Measurements from ENCODE around the gene ITGA1. TPM values are rescaled to one million over a fixed set of nuclear protein-coding genes. Genes with fewer than 3 reads are reported as not detected.

The ITGA1 gene
- total and polyA plus RNA-seq, 2 donors from 2014 or later: 13.3 to 65.6 TPM

GRCh38 chr5:52760695-52761366, 26.9 kb upstream of the ITGA1 start:
- no peak overlapping the region for H3K27ac ChIP-seq (ENCODE audit: low read depth in 2 of 2, low read length in 2 of 2)
- H3K27me3 ChIP-seq (ENCODE audit: control insufficient read depth, insufficient read depth, low read length): no peaks in the 10 kb centered on the region
- no peak overlapping the region for H3K4me3 ChIP-seq (ENCODE audit: low read length in 3 of 3)
- intact Hi-C loops (cut with DNase I): no loop called here
- no peak for DNase-seq
- no peak overlapping the region for H3K9ac ChIP-seq (ENCODE audit: low read length in 3 of 3)
- H3K36me3 ChIP-seq (ENCODE audit: control insufficient read depth in 2 of 3, insufficient read depth in 3 of 3, low read length in 3 of 3): no peaks in the 10 kb centered on the region
- TF ChIP-seq, protein P1, sequence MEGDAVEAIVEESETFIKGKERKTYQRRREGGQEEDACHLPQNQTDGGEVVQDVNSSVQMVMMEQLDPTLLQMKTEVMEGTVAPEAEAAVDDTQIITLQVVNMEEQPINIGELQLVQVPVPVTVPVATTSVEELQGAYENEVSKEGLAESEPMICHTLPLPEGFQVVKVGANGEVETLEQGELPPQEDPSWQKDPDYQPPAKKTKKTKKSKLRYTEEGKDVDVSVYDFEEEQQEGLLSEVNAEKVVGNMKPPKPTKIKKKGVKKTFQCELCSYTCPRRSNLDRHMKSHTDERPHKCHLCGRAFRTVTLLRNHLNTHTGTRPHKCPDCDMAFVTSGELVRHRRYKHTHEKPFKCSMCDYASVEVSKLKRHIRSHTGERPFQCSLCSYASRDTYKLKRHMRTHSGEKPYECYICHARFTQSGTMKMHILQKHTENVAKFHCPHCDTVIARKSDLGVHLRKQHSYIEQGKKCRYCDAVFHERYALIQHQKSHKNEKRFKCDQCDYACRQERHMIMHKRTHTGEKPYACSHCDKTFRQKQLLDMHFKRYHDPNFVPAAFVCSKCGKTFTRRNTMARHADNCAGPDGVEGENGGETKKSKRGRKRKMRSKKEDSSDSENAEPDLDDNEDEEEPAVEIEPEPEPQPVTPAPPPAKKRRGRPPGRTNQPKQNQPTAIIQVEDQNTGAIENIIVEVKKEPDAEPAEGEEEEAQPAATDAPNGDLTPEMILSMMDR (IDR thresholded peaks at IDR 0.05; ENCODE audit: borderline replicate concordance, extremely low read depth, insufficient read depth): no peak
- no peak for FAIRE-seq
- no peaks in the 10 kb centered on the region for H3K4me1 ChIP-seq (ENCODE audit: control insufficient read depth in 2 of 3, insufficient read depth in 2 of 3, low read depth in 1 of 3, low read length in 3 of 3)
- H3K9me3 ChIP-seq (ENCODE audit: control insufficient read depth in 2 of 3, insufficient read depth in 1 of 3, low read length in 3 of 3): no peaks in the 10 kb centered on the region

DNA sequence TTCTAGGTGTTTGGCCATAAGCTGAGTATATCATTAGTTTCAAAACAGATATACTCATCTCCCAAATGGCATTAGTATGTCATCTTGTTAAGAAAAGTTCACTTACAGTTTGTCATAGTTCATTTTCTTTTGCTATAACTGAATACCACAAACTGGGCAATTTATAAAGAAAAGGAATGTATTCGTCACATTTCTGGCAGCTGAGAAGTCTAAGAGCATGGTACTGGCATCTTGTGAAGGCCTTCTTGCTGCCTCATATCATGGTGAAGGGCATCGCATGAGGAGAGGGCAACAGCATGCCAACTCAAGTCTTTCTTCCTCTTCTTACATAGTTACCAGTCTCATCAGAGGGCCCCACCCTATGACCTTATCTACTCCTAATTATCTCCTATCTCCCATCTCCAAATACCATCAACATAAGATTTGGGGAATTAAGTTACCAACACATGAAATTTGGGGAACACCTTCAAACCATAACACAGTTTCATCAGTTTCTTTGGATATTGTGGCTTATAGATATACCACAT, 20.4 kb upstream of the ITGA1 start:
- Histone ChIP-seq H3K9me3 (ENCODE audit: control insufficient read depth in 2 of 3, insufficient read depth in 1 of 3, low read length in 3 of 3) (no peaks in the 10 kb centered on the region), H3K4me3 (ENCODE audit: low read length in 3 of 3) (no peak overlapping the region), H3K27me3 (ENCODE audit: control insufficient read depth, insufficient read depth, low read length) (no peaks in the 10 kb centered on the region), H3K9ac (ENCODE audit: low read length in 3 of 3) (no peak overlapping the region), H3K27ac (ENCODE audit: low read depth in 2 of 2, low read length in 2 of 2) (no peak overlapping the region), H3K4me1 (ENCODE audit: control insufficient read depth in 2 of 3, insufficient read depth in 2 of 3, low read depth in 1 of 3, low read length in 3 of 3) (no peaks in the 10 kb centered on the region), H3K36me3 (ENCODE audit: control insufficient read depth in 2 of 3, insufficient read depth in 3 of 3, low read length in 3 of 3) (no peaks in the 10 kb centered on the region)
- intact Hi-C loops (cut with DNase I): no loop called here
- TF ChIP-seq, protein P1 (IDR thresholded peaks at IDR 0.05; ENCODE audit: borderline replicate concordance, extremely low read depth, insufficient read depth): no peak
- no peak for FAIRE-seq
- no peak for DNase-seq

DNA sequence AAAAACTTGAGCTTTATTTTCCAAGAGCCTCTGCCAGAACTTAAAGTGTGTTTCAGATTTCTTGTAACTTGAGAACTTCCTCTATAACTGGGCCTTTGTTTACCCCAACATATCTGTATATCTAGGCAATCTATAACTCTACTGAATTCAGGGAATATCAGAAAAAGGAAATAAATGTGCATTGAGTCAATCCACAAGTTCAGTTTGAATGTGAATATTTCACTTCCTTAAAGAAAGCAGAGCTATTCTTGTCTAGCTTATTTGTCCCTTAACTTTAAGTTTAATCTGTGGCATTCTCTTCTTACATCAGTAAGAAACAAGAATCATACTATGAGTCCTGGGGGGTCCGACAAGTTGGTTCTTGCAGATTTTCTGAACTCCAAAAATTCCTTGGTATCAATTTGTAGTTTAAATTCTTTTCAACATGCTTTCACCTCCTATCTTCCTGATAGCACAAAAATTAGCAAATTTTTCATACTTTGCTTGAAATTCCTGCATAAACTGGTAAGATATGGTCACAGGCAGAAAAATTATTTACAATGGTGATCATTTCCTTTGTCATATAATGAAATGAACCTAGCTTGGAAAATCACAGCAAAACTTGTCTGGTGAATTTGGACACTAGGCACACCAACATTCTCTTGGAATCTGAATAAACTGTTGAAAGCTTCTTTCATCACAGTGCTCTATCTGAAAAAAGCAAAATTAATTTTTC, 19.8 kb upstream of the ITGA1 start:
- Histone ChIP-seq H3K27ac (ENCODE audit: low read depth in 2 of 2, low read length in 2 of 2) (no peak overlapping the region), H3K27me3 (ENCODE audit: control insufficient read depth, insufficient read depth, low read length) (no peaks in the 10 kb centered on the region), H3K9me3 (ENCODE audit: control insufficient read depth in 2 of 3, insufficient read depth in 1 of 3, low read length in 3 of 3) (no peaks in the 10 kb centered on the region), H3K9ac (ENCODE audit: low read length in 3 of 3) (no peak overlapping the region), H3K4me1 (ENCODE audit: control insufficient read depth in 2 of 3, insufficient read depth in 2 of 3, low read depth in 1 of 3, low read length in 3 of 3) (no peaks in the 10 kb centered on the region), H3K36me3 (ENCODE audit: control insufficient read depth in 2 of 3, insufficient read depth in 3 of 3, low read length in 3 of 3) (no peaks in the 10 kb centered on the region), H3K4me3 (ENCODE audit: low read length in 3 of 3) (no peak overlapping the region)
- FAIRE-seq (no peak), DNase-seq (no peak)
- TF ChIP-seq, protein P1 (IDR thresholded peaks at IDR 0.05; ENCODE audit: borderline replicate concordance, extremely low read depth, insufficient read depth): no peak
- intact Hi-C loops (cut with DNase I): no loop called here
